DMS 273 (cell line): Measurements from ENCODE around the gene SLC9C1.

Experiments used
- DNase-seq: peaks from one replicate; lab custom pipeline; 2025; ENCODE audit not compliant: unreplicated experiment; lab: John Stamatoyannopoulos, UW

The SLC9C1 gene

DNA sequence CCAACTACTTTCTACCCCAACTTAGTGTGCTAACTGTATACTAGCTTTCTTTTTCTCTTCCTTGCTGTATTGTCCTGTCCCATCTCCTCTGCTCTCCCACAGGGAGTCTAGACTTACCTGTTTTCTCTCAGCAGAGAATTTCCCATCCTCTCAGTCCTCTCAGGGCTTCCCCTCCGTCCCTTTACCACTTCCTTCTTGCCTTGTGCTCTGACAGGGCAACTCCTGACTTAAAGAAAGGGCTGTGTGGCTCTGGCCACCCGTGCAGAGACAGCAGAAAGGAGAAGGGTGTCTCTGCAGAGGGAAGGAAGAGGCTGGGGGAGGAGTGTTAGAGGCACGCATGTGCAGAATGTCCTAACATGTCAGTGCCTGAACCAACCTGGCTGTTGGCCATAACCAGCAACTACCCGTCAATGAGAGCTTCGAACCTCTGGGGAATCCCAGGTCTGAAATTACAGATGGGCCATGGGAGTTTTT, 161.0 kb downstream of the SLC9C1 start, which contains the start of gene GCSAM:
Gene GCSAM, minus strand, starts transcription at position 274 of the 474 bp plus-strand sequence. Its CDS starts 128 bp downstream, at position 146.
- DNase-seq, result peak; percentile 80

- DNase-seq, result no peak
Observed at GRCh38 chr3:112132554-112132953, 161.5 kb downstream of the SLC9C1 start.

GRCh38 chr3:112132088-112132487, 161.9 kb downstream of the SLC9C1 start:
- DNase-seq, result no peak

DNA sequence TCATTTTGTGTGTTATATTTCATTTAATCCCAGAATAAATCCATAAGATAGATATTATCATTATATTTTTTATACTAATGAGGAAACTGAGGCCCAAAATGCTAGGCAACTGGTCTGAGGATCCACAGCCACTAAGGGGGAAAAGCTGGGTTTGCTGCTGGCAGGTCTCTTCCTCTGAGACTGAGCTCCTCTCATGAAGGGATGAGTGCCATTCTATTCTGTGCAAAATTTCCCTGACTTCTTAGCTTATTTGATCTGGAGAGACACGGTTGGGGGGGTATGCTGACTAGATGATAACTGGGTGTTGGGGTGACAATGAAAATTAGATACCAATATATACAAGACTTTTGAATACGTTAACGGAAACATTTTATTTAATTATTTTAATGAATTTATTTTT, 162.9 kb downstream of the SLC9C1 start:
- DNase-seq, result no peak

DNA sequence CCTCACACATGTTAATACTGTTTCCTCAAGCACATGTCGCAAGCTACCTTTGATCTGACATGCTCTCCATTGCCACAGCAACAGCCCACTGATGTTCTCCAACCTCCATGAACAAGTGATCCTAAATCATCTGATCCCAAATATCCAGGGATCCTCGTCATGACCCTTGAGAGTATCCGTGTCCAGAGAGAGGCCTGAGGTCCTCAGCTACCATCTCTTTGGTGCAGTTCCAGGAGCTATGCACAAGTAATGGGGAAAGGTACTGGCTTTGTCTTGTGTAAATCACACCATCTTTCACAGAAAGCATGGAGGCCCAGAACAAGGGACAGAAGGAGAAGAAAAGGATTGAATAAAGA, 163.4 kb downstream of the SLC9C1 start:
- no peak for DNase-seq

DNA sequence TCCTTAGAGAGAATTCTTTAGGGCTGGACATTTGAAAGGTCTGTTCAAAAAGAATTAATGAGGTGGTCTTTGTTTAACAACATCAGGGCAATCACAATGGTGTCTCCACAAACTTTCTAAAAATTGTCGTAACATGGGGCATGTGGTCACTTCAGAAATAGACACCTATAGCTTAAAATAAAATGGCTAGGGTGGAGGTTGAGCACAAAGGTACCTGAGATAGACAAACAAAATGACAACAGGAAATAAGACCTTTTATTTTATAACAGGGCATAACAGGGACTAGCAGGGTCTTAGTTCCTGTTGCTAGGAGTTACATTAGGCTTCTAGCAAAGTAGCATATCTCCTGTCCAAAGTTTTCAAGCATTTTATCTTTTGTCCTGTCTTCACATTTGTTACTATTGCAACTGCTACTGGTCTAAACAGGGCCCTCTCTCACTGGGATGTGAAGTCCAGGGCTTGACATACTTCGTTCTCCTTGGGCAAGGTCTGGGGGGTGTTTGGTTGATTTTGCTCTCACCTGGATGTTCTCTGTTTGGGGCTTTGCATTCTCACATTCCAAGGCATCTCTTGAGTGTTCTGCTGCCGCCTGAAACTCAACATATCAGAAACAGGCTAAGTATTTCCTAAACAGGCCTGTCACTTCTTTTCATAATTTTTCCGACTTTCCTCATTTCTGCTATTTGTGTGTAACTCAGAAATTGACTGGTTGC, 163.9 kb downstream of the SLC9C1 start:
- no peak for DNase-seq

DNA sequence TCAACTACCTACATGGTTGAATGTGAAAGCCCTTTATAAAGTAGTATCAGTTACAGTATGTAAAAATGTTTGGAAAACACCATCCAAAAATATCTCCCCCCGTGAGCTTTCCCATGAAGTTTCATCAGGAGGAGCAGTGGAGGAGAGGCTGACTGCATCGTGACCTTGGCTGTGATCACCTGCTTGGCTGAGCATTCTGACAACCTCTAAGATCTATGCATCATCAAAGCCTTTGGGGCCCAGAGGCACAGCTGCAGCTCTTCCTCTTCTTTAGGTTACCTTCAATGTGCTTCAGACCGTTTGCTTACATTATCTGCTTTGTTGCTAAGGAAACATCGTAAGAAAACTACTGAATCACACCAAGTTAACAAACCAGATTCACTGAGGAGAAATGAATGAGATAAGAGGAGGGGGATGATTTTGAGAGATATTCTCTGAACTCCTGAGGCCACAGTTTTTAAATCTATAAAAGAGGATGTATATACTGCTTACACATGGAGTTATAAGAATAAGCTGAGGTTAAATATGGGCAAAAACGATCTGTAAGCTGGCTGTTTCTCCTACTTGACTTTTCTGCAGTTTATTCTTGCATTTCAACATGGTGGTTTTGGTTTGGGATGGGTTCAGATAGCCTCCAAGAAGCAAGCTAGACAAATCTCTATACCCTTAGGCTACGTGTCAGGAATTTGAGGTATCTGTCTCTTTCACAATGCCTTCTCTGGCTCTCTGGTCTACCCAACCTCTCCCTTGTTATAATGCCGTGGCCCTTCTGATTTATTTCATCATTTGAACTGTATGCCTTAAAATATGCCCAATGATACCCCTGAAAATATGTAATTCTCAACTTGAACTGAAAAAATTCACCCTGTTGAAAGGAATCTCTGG, 164.9 kb downstream of the SLC9C1 start:
- no peak for DNase-seq

- DNase-seq, result no peak
Observed at GRCh38 chr3:112127522-112128494, 166.2 kb downstream of the SLC9C1 start.

GRCh38 chr3:112126511-112126911, 167.5 kb downstream of the SLC9C1 start:
- no peak for DNase-seq

GRCh38 chr3:112124907-112125607, 169.0 kb downstream of the SLC9C1 start:
- no peak for DNase-seq

DNA sequence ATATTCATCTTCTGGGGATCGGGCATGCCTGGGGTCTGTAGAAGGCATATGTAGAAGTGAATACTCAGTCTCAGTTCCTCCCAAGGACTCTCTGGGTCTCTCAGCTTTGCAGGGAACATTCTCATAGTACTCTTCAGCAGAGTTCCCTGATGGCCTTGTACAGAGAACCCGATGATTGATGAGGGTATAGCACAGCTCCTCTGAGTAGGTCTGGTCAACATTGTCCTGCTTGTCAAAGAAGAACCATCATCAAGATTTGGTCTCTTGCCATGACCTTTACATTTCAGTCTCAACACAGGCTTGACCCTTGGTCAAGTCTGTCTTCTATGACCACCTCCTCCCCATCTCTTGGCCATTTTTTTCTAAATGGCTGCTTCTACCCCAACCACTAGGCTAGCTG, 170.5 kb downstream of the SLC9C1 start:
- no peak for DNase-seq

- no peak for DNase-seq
Observed at GRCh38 chr3:112122870-112123269, 171.1 kb downstream of the SLC9C1 start.

GRCh38 chr3:112121577-112122547, 172.2 kb downstream of the SLC9C1 start:
- DNase-seq, result no peak

DNA sequence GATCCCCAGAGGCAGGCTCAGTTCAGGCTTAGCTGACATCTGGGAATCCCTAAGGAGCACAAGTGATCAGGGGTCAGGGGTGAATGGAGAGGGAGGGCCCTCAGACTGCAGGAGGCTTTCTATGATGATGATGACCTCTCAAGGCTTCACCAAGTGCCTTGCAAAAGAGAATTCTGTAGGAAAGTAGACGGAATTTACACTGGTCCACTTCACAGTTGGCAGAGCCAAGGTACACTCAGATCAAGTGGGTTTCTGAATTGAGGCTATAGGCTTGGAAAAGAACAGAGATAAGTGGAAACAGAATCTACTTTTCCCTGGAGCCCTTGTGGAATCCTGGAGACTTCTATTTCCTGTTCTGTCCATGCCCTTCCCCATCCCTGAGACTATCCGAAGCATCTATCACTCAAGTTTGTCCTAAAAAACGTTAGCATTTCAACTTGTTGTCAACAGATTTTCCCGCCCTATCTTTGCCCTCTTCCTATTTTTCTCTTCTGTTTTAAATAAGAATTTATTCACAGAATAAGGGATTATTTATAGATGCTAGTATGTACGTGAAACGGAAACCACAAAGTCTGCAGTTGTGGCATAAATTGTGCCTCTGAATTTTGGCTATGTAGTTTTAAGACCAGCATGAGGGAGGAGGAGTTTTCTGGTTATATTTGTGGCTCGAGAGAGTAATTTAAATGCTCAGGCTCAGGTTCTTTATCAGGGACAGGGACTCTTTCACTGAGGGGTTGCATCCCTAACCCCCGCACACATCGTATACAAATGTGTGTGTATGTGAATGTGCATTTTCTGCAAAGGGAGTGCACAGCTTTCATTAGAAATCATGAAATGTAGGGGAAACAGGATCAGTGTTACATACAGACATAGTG, 173.8 kb downstream of the SLC9C1 start:
- DNase-seq, result no peak

DNA sequence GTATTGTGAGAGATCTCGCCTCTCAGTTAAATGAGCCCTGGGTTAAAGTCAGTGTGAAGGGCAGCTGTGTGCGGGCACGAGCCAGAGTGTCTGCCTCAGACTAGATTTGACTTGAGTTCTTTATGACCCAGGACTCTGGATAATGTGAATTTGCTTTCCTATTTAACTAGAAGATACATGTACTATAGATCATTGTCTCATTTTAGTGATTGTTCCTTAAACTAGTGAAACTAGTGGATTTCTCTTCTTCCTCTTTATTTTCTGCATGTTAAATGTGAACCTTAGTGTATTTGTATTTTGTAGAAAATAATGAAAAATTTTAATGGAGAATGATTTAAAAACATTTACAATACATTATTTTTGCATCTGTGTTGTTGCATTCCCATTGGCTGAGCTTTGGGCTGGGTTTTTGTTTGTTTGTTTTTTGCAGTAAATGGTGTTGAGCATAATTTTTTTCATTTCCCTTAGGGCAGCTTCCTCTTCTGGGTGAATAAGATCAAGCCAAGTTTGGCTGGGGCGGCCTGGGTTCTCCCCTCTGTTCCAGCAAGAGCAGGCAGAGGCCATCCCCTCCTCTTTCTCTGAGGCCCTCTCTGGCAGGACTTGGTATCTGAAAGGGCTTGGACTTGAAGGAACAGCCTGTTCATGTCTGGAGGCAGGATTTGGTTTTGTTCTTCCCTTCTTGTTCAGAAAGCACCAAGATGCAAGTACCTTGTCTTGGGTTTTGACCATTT, 176.0 kb downstream of the SLC9C1 start:
- DNase-seq, result peak; percentile 17

- no peak for DNase-seq
Observed at GRCh38 chr3:112117415-112117814, 176.6 kb downstream of the SLC9C1 start.

DNA sequence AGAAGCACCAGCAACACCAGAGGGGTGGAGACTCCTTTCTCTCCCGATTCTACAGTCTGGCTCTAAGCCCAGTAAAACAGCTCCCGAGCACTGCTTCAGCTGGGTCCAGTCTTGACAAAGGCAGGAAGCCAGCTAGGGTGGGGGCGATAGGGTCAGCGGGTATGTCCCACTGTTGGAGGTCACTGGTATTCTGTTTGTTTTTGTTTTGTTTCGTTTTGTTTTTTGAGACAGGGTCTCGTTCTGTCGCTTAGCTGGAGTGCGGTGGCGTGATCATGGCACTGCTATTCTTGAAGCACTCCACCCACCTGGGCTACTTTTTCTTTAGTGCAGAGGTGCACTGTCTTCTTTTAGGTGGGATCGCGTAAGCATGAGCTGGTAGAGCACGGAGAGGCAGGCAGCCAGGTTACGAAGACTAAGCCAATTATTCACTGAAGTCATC, 177.2 kb downstream of the SLC9C1 start:
- no peak for DNase-seq
